MM.1S (cell line): ENCODE measurements around the gene WASL.

ENCODE experiments used
- EZH2 ChIP-seq: fragments of 300-600 bp; sonication (generic); optimal IDR thresholded peaks from 2 replicates; pipeline ENCODE3; 2017; ENCODE audit warnings: low read depth, mild to moderate bottlenecking, antibody characterized with exemption, low read length, mixed read lengths
- TF ChIP-seq, protein P1 (sequence below): fragments of 300-600 bp; sonication (generic); IDR thresholded peaks from 2 replicates; pipeline ENCODE4 v1.5.1; 2016; ENCODE audit warnings: antibody characterized with exemption, low read length, mixed read lengths

DNA sequence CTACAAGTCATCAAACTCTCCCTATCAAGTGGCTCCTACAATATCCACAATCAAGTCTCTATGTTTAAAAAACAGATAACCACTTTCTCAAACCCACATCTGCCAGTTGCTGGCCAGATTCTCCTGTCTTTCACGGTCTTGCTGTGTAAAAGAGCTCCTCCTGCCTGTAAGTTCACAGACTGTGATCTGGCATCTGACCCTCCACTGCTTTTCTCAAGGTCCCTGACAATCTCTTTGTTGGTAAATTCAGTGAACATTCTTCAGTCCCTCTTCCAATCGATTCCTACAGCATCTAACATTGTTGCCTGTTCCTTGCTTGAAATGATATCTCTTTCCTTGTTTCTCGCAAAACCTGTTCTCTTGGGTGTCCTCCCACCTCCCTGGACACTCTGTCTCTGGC, 111.6 kb downstream of the WASL start:
- TF ChIP-seq, protein P1, sequence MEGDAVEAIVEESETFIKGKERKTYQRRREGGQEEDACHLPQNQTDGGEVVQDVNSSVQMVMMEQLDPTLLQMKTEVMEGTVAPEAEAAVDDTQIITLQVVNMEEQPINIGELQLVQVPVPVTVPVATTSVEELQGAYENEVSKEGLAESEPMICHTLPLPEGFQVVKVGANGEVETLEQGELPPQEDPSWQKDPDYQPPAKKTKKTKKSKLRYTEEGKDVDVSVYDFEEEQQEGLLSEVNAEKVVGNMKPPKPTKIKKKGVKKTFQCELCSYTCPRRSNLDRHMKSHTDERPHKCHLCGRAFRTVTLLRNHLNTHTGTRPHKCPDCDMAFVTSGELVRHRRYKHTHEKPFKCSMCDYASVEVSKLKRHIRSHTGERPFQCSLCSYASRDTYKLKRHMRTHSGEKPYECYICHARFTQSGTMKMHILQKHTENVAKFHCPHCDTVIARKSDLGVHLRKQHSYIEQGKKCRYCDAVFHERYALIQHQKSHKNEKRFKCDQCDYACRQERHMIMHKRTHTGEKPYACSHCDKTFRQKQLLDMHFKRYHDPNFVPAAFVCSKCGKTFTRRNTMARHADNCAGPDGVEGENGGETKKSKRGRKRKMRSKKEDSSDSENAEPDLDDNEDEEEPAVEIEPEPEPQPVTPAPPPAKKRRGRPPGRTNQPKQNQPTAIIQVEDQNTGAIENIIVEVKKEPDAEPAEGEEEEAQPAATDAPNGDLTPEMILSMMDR: no peak
- no peak for TF ChIP-seq EZH2
